GM18870 (cell line): ENCODE measurements around the gene CCDC66.
A peak's percentile ranks its signal among the peaks of the same experiment; 100 is the strongest.
"Not testable (repeated sequence)": the region's sequence is repeated elsewhere in the genome, so short reads cannot be mapped to it uniquely, and the experiment has no call there.

ENCODE experiments used
- ATAC-seq: cut with Tn5 transposase; IDR thresholded peaks from one replicate; pipeline ENCODE4 v1.9.1; 2021; ENCODE audit warnings: moderate library complexity; ENCODE audit not compliant: unreplicated experiment

CCDC66 gene

DNA sequence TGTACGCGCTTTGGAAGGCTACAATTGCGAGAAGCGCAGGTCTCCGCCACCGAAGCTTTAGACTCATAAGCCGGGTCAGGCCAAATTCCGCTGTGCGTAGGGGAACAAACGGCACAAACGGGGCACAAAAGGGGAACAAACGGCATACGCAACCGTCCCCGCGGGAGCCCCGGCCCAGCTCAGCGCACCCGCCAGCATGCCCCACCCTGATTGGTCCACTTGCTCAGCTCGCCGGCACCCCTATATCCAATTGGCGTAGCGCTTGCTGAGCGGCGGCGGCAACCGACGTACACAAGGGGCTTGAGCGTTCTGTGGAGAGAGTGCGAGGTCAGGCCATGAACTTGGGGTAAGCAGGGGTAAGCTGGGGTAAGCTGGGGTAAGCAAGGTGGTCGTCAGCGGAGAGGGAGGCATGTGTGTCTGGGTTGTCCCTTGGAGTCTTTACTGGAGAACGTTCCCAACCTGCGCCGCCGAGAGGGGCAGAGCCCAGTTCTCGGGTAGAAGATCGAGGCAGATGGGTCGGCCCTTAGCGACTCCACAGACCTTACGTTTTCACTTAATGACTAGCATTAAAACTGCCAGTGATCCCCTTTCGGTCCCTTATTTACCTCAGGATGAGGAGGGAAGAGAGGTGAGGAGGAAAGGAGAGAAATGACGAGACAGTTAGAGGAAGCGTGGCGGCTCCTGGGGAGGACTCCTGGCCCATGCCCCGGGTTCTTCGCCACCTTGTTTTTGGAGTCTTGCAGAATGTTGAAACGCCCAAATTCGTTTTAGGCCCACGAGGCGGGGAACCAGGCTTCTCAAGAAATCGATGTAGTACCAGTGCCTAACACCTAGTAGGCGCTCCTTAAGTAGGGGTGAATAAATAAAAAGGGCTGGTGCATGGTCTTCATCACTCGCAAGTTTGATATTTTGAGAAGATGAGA is at the start of gene CCDC66:
Gene CCDC66 (plus strand): TSS at position 268 of the 923 bp plus-strand sequence. CDS start 68 bp downstream, at position 336.
- peak; percentile 91 for ATAC-seq

DNA sequence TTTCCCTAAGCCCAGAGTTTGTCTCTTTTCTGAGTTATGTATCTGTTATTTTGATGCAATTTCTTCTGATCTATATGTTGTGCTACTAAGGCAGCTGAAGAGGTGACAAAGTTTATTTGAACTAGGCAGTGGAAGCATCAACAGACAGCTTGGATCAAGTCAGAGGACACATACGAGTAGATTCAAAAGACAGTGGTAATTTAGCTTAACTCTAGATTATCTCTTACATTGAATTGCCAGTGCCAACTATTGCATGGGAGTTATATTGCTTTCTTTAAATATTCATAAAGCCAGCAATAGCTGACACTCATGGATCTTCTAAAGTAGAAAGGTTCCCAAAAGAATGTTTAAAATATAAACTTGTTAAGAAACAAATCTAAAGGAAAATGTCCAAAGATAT is 37.3 kb upstream of the CCDC66 start:
- ATAC-seq: no peak

DNA sequence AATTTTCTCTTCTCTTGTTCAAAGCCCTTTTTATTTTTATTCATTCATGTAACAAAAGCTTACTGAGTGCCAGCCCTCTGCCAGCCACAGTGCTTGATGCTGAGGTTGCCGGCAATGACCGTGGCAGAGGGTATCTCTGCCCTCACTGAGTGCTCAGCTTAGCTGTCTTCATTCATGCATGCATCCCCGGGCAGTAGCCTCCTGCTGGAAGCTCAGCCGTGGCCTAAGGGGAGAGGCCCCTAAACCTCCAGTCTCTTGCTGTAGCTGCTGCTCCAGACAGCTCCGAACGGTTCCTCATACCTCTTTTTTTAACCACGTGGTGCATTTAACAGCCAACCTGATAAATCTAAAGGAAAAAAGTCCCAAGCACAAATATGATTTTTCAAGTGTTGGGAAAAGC is 34.6 kb upstream of the CCDC66 start:
- no peak for ATAC-seq

DNA sequence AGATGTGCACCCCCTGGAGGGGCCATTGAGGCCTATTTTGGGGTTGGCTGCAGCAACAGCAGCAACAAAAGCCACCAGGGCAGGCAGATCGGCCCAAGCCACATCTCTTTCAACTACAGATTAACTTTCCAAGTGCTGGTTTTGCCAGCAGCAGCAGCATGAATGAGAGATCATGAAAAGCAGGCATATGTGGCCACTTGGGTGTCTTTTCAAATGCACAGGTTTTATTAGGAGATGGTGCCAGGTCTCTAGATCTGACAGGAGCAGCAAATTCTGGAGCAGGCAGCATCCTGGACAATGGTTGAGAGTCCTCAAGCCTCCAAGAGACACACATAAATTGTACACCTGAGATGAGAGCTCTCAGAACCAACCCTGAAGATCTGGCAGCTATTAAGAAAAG is 31.7 kb upstream of the CCDC66 start:
- ATAC-seq: no peak

DNA sequence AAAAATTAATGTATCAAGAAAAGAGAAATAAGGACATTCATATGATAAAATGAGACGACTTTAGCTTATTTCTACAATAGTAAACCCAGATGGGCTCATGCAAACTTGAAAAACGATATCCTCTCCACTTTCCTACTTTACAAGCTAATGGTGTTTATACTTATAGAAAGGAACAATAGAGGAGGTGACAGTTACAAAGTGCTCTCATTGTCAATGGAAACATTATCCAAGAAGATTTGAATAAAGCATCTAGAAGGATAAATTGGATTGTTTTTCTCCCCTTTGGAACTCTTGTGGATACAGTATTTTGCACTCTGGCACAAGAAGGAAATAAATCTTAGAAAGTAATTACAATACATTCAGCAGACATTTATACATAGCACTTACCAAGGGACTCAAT is 20.2 kb upstream of the CCDC66 start:
- no peak for ATAC-seq

DNA sequence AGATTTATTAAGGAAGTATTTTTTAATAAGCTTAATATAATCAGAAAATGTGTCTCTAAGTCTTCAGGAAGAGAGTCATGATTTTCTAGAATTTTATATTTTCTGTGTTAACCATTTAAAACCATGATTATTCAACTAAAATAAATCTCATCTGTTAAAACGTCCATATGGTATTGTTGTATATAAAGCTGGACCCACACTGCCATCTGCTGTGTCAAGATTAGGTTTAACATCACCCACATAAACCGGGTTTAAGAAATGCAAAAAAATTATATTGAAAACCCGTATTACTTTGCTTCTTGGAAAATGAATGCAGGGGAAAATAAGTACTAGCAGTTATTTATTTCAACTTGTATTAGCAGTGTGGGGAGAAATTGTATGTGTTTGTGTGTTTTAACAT is 9.5 kb upstream of the CCDC66 start:
- ATAC-seq: no peak

DNA sequence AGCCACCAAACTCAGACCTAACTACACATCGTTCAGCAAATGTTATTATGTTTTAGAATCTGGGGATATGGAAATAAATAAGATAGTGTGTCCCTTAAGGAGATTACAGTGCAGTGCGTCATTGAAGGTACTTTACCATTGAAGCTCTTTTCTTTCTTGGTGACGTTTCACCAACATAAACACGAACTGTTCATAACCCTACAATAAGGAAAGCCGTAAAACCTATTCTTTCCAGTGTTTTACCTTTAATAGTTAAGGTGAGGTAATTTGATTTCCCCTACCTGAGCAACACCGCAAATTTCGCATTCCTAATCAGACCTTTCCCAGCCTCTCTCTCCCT is 826 bp downstream of the CCDC66 start:
- ATAC-seq: peak; percentile 9

DNA sequence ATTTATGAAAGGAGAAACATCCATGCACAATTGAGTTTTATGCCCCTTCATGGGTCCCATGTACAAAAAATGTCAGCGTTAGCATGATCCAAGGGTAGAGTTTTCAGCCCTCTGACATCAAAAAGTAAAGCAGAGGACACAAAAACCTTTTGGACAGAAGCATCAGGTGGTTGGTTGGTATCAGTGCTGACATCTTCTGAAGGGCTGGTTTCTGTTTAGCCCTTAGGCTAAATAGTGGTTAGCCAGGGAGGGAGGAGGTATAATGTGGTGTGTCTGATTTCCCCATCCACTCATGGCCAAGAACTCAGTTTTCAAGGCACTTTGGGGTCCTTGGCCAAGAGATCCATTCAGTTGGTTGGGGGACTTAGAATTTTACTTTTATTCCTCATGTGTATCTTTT is 16.5 kb downstream of the CCDC66 start:
- no peak for ATAC-seq

DNA sequence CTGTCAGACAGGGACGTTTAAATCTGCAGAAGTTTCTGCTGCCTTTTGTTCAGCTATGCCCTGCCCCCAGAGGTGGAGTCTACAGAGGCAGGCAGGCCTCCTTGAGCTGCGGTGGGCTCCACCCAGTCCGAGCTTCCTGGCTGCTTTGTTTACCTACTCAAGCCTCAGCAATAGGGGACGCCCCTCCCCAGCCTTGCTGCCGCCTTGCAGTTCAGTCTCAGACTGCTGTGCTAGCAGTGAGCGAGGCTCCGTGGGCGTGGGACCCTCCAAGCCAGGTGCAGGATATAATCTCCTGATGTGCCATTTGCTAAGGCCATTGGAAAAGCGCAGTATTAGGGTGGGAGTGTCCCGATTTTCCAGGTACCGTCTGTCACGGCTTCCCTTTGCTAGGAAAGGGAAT is 25.0 kb downstream of the CCDC66 start:
- not testable (repeated sequence) for ATAC-seq

DNA sequence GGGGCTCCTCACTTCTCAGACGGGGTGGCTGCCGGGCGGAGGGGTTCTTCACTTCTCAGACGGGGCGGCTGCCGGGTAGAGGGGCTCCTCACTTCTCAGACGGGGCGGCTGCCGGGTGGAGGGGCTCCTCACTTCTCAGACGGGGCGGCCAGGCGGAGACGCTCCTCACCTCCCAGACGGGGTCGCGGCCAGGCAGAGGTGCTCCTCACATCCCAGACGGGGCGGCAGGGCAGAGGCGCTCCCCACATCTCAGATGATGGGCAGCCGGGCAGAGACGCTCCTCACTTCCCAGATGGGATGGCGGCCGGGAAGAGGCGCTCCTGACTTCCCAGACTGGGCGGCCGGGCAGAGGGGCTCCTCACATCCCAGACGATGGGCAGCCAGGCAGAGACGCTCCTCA is 27.3 kb downstream of the CCDC66 start:
- not testable (repeated sequence) for ATAC-seq

DNA sequence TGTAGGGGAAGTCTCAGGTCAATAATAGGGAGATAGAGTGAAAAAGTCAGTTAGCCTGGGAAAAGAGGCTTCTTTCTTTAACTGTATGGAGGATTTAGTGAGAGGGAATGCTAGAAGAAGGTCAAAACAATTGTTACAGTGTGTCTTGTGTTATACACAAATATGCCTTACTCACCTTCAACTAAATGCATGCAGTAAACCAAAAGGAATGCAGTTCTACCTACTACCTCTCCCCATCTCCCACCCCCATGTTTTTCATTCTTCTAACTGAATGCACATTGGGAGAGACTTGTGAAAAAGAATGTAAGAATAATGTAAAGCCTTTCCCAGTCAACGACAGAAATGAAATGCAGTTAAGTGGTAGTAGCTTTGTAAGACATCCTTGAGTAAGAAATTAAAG is 33.8 kb downstream of the CCDC66 start:
- ATAC-seq: no peak

DNA sequence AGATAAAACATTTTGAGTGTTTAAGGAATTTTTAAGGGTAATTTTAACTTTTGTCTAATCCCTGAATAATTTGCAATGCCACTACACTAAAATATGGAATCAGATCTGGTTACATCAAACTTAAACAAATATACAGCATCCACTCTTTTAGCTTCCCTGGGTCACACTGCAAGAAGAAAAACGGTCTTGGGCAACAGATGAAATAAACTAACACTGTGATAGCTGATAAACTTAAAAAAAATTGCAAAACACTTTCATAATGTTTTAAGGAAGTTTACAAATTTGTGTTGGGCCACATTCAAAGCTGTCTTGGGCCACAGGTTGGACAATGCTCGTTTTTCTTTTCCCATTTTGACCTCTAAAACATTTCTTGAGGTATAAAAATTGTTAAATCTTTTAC is 34.3 kb downstream of the CCDC66 start:
- ATAC-seq: no peak

DNA sequence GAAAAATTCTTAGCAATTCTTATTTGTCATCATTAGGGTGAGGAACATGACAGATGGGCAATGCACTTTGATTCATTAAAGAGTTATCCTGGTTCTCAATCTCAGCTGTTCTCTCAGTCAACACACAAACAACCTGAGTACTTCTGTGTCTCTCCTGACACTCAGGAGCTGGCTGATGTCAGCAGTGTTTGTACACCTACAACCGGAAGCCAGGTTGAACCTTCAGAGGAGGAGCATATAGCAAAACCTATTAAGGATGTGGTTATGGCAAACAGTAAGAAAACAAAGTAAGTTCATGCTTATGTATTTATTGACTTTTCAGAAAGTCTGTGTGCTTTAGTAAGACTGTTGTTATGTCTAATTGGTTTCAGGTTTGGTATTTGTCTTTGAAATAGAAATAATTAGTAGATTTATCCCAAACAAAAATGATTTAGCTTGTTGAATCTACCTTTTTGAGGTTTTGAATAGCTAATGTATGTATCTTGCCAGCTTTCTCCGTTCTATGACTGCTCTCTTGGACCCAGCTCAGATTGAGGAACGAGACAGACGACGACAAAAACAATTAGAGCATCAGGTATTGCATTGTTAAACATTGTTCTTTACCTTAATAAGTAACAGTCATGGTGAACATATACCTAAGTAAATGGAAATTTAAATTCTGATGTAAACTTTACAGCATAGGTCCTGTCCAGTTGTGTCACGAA is 36.6 kb downstream of the CCDC66 start:
- no peak for ATAC-seq

DNA sequence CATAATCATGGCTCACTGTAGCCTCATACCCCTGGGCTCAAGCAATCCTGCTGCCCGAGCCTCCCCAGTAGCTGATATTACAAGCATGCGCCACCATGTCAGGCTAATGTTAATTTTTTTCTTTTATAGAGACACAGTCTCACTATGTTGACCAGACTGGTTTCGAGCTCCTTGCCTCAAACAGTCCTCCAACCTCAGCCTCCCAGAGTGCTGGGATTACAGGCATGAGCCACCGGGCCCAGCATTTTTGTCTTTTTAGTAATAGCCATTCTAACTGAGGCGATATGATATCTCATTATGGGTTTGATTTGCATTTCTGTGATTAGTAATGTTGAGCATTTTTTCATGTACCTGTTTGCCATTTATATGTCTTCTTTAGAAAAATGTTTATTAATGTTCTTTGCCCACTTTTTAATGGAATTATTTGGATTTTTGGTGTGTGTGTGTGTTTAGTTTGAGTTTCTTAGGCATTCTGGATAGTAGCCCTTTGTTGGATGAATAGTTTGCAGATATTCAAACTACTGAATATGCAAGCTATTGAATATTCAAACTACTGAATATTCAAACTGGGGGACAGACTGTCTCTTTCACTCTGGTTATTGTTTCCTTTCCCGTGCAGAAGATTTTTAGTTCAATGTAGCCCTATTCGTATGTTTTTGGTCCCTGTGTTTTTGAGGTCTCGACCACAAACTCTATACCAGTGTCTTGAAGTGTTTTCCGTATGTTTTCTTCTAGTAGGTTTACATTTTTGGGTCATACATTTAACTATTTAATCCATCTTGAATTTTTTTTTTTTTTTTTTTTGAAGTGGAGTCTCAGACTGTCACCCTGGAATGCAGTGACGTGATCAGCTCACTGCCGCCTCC is 39.2 kb downstream of the CCDC66 start:
- no peak for ATAC-seq

DNA sequence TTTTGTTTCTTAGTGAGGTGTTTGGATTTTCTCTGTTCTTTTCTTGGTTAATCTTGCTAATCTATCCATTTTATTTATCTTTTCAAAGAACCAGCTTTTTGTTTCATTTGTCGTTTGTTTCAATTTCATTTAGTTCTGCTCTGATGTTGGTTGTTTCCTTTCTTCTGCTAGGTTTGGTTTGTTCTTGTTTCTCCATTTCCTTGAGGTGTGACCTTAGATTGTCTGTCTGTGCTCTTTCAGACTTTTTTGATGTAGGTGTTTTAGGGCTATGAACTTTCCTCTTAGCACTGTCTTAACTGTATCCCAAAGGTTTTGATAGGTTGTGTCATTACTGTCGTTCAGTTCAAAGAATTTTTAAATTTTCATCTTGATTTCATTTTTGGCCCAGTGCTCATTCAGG is 51.5 kb downstream of the CCDC66 start:
- ATAC-seq: not testable (repeated sequence)

DNA sequence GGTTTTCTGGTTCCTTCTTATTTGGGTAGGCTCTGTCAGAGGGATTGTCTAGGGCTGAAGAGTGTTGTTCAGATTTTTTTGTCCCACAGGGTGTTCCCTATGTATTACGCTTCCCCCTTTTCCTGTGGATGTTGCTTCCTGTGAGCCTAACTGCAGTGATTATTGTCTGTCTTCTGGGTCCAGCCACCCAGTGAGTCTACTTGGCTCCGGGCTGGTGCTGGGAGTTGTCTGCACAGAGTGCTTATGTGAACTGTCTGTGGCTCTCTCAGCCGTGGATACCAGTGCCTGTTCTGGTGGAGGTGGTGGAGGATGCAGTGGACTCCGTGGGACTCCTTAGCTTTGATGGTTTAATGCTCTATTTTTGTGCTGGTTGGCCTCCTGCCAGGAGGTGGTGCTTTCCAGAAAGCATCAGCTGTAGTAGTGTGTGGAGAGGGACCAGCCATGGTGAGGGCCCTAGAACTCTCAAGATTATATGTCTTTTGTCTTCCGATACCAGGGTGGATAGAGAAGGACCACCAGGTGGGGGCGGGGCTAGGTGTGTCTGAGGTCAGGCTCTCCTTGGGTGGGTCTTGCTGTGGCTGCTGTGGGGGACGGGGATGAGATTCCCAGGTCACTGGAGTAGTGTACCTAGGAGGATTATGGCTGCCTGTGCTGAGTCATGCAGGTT is 53.8 kb downstream of the CCDC66 start:
- no peak for ATAC-seq

DNA sequence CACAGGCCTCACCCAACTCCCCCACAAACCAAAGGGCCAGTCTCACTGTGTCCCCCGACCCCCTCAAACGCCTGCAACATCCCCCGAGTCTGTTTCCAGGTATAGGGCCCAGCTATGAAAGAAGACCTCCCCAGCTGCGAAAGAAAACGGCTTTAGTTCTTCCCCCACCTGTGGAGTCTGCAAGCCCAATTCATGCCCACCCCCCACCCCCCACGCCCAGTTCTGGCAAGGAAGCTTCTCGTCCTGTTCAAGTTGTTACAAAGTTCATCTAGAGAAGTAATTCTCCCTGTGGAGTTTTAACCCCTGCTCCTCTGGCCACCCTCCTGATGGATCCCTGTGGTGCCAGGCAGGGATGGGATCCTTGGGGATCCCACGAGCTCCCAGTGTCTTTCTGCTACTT is 54.4 kb downstream of the CCDC66 start:
- ATAC-seq: no peak

DNA sequence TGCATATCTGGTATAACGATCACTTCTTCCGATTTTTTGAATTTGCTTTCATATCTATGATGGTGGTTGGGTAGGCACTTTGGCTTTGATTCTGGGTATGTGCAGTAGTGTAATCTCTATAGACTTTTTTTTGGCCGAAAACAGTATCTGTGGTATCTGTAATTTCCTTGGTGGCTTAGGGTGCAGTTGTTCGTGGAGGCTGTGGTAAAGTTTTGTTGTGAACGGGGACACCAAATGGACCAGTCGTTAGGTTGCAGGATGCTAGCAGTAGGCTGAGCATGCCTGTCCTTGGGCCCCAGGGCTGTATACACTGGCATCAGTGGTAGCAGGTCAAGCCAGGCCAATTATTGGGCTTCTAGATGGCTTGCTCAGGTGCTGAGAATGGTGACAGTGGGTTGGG is 55.2 kb downstream of the CCDC66 start:
- ATAC-seq: no peak

DNA sequence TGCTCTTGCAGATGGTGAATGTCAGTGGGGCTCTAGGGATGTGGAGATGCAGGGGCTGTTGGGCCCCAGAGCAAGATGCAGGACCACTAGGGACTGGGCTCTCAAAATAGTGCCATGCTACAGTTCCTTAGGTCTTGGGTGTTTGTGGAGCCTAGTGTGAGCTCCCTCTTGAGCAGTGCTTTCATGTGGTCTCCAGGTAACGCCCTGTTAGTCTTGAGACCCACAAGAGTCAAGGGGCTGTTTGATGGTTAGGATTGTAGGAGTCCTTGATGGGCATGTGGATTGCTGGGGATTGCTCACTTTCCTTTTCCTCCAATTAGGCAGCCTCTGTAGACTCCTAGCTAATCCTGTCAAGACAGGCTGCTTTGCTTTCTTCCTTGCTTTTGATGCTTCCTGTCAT is 56.0 kb downstream of the CCDC66 start:
- ATAC-seq: no peak

DNA sequence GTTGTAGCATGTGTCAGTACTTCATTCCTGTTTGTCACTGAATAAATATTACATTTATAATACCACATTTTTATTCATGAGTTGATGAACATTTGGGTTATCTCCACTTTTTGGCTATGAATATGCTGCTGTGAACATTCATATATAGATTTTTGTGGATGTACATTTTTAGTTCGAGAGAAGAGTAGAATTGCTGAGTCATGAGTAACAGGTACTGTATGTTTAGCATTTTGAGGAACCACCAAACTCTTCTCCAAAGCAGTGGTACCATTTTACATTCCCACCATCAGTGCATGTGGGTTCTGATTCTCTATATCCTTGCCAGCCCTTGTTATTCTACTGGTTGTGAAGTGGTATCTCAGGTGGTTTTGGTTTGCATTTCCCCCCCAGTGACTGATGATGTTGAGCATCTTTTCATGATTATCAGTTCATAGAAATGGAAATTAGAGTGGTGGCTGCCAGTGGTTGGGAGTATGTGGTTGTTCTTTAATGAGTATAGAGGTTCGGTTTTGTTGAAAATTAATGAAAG is 59.6 kb downstream of the CCDC66 start:
- ATAC-seq: no peak

DNA sequence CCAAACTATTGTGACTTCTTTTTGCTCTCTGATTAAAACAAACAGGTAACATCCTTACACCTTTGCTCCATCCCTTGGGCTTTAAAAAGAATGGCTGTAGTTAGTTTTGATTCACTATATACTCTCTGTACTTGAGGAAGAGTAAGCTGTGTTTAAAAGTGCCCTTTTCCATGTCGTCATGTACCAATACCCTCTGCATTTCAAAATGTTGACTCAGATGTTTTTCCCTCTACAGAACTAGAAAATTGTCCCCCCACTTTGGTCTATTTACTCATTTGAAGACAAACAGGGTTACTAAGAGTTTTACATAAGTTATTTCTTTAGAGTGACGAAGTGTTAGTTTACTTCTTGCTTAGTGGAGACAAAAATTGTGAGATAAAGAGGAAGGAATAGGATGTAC is 63.4 kb downstream of the CCDC66 start:
- no peak for ATAC-seq
